ENCODE data around the gene NINJ1. TPM values are rescaled to one million over a fixed set of nuclear protein-coding genes. Genes with fewer than 3 reads are reported as not detected.

The NINJ1 gene
- total and polyA plus RNA-seq, 2 donors (not counting 1 experiment from before 2014, with no cell fraction given): 7.2 to 59.9 TPM

DNA sequence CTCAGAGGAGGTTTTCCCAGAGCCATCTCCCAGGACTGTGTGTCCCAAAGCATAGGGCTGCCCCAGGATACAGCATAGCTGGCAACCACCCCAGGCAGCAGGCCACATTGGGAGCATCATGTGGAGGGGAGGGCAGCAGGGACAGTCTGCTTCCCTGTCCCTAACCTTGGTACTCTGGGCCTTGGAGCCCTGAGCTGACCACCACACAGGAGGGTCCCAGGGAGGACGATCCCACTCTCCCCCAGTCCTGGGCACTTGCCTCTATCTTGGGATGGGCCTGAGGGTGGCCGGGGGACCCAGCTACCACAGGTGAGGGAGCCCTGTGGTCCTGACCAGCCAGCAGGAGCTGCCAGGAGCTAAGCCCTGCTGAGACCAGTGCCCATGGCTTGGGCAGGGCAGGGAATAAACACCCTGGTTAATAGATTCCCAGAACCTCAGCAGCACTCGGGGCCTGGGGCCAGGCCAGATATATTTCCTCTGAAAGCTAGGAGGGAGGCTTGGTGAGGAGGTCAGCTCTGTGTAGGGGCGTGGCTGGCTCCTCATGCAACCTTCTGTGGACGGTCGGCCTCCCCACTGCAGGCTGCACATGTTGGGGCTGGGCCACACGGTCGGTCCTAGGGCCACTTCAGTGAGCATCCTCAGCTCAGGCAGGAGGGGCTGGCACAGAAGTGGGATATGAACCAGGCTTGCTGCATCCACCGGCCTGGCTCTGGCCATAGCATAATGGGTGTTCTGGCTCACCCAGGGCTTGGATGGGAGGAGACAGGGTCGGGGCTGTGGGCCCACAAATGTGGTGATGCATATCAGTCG, 4.2 kb downstream of the NINJ1 start:
- H3K9ac ChIP-seq (ENCODE audit: insufficient read depth, low read length): no peak overlapping the region
- H2AFZ ChIP-seq (ENCODE audit: low read length): no peak overlapping the region
- H4K20me1 ChIP-seq (ENCODE audit: control insufficient read depth, extremely low read depth, insufficient read depth, low read length): no peaks in the 10 kb centered on the region
- H3K4me3 ChIP-seq (replicated peaks in 1 of 4; ENCODE audit: control extremely low read depth in 1 of 4, insufficient read depth in 1 of 4, low read depth in 3 of 4, low read length in 4 of 4): no peak overlapping the region
- H3K27ac ChIP-seq (ENCODE audit: insufficient read depth, low read length): no peak overlapping the region
- no peak overlapping the region for H3K4me2 ChIP-seq (ENCODE audit: extremely low read depth, insufficient read depth, low read length)
- peaks cover 2% of the 10 kb centered on the region for H3K79me2 ChIP-seq (ENCODE audit: control insufficient read depth, insufficient read depth, low read length)
- H3K9me3 ChIP-seq (ENCODE audit: control insufficient read depth, insufficient read depth, low read depth, low read length): no peaks in the 10 kb centered on the region
- no peaks in the 10 kb centered on the region for H3K36me3 ChIP-seq (ENCODE audit: control insufficient read depth, insufficient read depth, low read length)
- no peaks in the 10 kb centered on the region for H3K27me3 ChIP-seq (ENCODE audit: control insufficient read depth, insufficient read depth, low read length)
- H3K4me1 ChIP-seq (ENCODE audit: control insufficient read depth, extremely low read depth, insufficient read depth, low read length): peaks cover 14% of the 10 kb centered on the region
- no peak for TF ChIP-seq EZH2 (IDR thresholded peaks at IDR 0.05; ENCODE audit: low read length, missing control alignments)
- TF ChIP-seq, protein P1, sequence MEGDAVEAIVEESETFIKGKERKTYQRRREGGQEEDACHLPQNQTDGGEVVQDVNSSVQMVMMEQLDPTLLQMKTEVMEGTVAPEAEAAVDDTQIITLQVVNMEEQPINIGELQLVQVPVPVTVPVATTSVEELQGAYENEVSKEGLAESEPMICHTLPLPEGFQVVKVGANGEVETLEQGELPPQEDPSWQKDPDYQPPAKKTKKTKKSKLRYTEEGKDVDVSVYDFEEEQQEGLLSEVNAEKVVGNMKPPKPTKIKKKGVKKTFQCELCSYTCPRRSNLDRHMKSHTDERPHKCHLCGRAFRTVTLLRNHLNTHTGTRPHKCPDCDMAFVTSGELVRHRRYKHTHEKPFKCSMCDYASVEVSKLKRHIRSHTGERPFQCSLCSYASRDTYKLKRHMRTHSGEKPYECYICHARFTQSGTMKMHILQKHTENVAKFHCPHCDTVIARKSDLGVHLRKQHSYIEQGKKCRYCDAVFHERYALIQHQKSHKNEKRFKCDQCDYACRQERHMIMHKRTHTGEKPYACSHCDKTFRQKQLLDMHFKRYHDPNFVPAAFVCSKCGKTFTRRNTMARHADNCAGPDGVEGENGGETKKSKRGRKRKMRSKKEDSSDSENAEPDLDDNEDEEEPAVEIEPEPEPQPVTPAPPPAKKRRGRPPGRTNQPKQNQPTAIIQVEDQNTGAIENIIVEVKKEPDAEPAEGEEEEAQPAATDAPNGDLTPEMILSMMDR (conservative IDR thresholded peaks at IDR 0.05 in 1 of 2, IDR thresholded peaks at IDR 0.05 in 1 of 2; ENCODE audit: low read depth in 1 of 2, low read length in 2 of 2): no peak
- no peak for DNase-seq (ENCODE audit: low read depth in 2 of 2)

DNA sequence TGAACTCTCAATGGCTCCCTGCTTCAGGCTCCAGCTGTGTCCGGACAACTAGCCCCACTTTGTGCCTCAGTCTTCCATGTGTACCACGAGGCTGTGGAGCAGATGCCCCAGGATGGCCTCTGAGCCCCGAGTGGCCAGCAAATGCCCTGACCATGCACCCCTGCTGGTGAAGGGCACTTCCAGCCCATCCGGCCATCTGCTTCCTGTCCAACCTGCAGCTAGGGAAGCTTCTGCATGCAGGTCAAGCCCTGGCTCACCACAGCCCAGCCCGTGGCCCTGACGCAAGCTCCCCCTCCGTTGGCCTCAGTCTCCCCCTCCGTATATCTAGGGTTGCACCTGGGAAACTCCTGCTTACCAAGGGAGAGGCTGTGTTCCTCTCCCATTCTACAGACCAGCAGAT, 4.8 kb downstream of the NINJ1 start:
- Histone ChIP-seq H3K4me2 (ENCODE audit: extremely low read depth, insufficient read depth, low read length) (no peak overlapping the region), H3K4me3 (replicated peaks in 1 of 4; ENCODE audit: control extremely low read depth in 1 of 4, insufficient read depth in 1 of 4, low read depth in 3 of 4, low read length in 4 of 4) (no peak overlapping the region), H3K4me1 (ENCODE audit: control insufficient read depth, extremely low read depth, insufficient read depth, low read length) (peaks cover 12% of the 10 kb centered on the region), H3K9ac (ENCODE audit: insufficient read depth, low read length) (no peak overlapping the region), H4K20me1 (ENCODE audit: control insufficient read depth, extremely low read depth, insufficient read depth, low read length) (no peaks in the 10 kb centered on the region), H3K9me3 (ENCODE audit: control insufficient read depth, insufficient read depth, low read depth, low read length) (no peaks in the 10 kb centered on the region), H2AFZ (ENCODE audit: low read length) (no peak overlapping the region), H3K27me3 (ENCODE audit: control insufficient read depth, insufficient read depth, low read length) (no peaks in the 10 kb centered on the region), H3K36me3 (ENCODE audit: control insufficient read depth, insufficient read depth, low read length) (peaks cover 2% of the 10 kb centered on the region), H3K27ac (ENCODE audit: insufficient read depth, low read length) (no peak overlapping the region), H3K79me2 (ENCODE audit: control insufficient read depth, insufficient read depth, low read length) (peaks cover 2% of the 10 kb centered on the region)
- TF ChIP-seq, protein P1 (conservative IDR thresholded peaks at IDR 0.05 in 1 of 2, IDR thresholded peaks at IDR 0.05 in 1 of 2; ENCODE audit: low read depth in 1 of 2, low read length in 2 of 2): no peak
- TF ChIP-seq EZH2 (IDR thresholded peaks at IDR 0.05; ENCODE audit: low read length, missing control alignments): no peak
- no peak for DNase-seq (ENCODE audit: low read depth in 2 of 2)

DNA sequence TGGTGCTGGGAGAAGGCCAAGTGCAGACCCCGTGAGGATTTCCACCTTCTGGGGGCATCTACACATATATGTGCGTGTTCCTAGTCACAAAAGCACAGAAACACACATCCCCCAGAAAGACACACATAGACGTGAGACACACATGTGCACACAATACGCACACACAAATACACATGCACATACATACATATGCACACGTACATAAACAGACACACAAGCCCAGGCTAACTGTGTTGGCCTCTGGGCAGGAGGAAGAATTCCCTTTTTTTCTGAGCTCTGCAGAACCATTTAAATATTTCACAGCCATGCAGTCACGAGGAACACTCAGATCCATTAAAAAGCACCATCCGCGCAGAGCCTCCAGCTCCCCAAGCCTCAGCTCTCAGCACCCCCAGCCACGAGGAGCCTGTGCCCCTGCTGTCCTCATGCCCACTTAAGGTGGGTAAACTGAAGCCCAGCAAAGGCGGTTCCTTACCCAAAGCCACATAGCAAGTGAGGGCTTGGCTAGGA, 5.3 kb downstream of the NINJ1 start:
- Histone ChIP-seq H3K27ac (ENCODE audit: insufficient read depth, low read length) (no peak overlapping the region), H3K9ac (ENCODE audit: insufficient read depth, low read length) (no peak overlapping the region), H3K36me3 (ENCODE audit: control insufficient read depth, insufficient read depth, low read length) (peaks cover 2% of the 10 kb centered on the region), H2AFZ (ENCODE audit: low read length) (no peak overlapping the region), H3K27me3 (ENCODE audit: control insufficient read depth, insufficient read depth, low read length) (no peaks in the 10 kb centered on the region), H4K20me1 (ENCODE audit: control insufficient read depth, extremely low read depth, insufficient read depth, low read length) (no peaks in the 10 kb centered on the region), H3K79me2 (ENCODE audit: control insufficient read depth, insufficient read depth, low read length) (peaks cover 2% of the 10 kb centered on the region), H3K9me3 (ENCODE audit: control insufficient read depth, insufficient read depth, low read depth, low read length) (no peaks in the 10 kb centered on the region), H3K4me2 (ENCODE audit: extremely low read depth, insufficient read depth, low read length) (no peak overlapping the region), H3K4me1 (ENCODE audit: control insufficient read depth, extremely low read depth, insufficient read depth, low read length) (peaks cover 12% of the 10 kb centered on the region), H3K4me3 (replicated peaks in 1 of 4; ENCODE audit: control extremely low read depth in 1 of 4, insufficient read depth in 1 of 4, low read depth in 3 of 4, low read length in 4 of 4) (no peak overlapping the region)
- no peak for TF ChIP-seq EZH2 (IDR thresholded peaks at IDR 0.05; ENCODE audit: low read length, missing control alignments)
- TF ChIP-seq, protein P1 (conservative IDR thresholded peaks at IDR 0.05 in 1 of 2, IDR thresholded peaks at IDR 0.05 in 1 of 2; ENCODE audit: low read depth in 1 of 2, low read length in 2 of 2): no peak
- DNase-seq (ENCODE audit: low read depth in 2 of 2): no peak
